Spleen (tissue), 7 donors: ENCODE data around the gene MAP2.

ENCODE experiments used
- POLR2A ChIP-seq, 3 donors: fragments of 450-650 bp; IDR thresholded peaks; one replicate each; pipeline ENCODE4 v1.5.1; 2017; ENCODE audit warnings: antibody characterized with exemption in 3 of 3, mild to moderate bottlenecking in 1 of 3
- TF ChIP-seq, protein P1 (sequence below), 11 experiments: fragments of 200-600 bp in 7 of 11; fragments of 450-650 bp in 4 of 11; sonication (generic) in 4 of 11; IDR thresholded peaks in 8 of 11; conservative IDR thresholded peaks in 3 of 11; 1 replicate in 7 of 11; 2 replicates in 4 of 11; pipeline versions ENCODE4 v1.4.0 to v1.8.0; 2016 to 2021; ENCODE audit warnings: antibody characterized with exemption in 11 of 11, inconsistent platforms in 4 of 11, mild to moderate bottlenecking in 1 of 11
- donor health status: DM: no; HTN: no; CAD: no; lungs with moderate emphysema.
- donor health status: DM: no; HTN: no; CAD: no.
- donor health status: DM: no; HTN: no; CAD: no.

DNA sequence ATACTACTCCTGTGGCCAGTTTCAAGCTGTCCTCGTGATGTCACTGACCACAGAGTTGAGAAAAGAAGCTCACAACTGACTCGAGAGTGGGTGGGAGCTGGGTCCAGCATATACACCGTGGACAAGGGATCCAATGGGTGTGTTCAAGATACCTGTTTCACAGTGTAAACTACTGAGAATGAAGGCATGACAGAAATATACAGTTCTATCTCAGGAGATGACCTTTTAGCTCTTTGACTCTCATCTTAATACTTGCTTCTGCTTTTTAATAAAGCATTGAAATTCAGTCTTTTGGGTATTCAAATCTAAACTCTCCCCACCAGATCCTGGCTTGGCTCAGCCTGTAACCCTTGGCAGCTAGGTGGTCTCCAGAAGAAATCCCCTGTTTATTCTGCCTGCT is 130.1 kb downstream of the MAP2 start:
- TF ChIP-seq, protein P1, sequence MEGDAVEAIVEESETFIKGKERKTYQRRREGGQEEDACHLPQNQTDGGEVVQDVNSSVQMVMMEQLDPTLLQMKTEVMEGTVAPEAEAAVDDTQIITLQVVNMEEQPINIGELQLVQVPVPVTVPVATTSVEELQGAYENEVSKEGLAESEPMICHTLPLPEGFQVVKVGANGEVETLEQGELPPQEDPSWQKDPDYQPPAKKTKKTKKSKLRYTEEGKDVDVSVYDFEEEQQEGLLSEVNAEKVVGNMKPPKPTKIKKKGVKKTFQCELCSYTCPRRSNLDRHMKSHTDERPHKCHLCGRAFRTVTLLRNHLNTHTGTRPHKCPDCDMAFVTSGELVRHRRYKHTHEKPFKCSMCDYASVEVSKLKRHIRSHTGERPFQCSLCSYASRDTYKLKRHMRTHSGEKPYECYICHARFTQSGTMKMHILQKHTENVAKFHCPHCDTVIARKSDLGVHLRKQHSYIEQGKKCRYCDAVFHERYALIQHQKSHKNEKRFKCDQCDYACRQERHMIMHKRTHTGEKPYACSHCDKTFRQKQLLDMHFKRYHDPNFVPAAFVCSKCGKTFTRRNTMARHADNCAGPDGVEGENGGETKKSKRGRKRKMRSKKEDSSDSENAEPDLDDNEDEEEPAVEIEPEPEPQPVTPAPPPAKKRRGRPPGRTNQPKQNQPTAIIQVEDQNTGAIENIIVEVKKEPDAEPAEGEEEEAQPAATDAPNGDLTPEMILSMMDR (IDR thresholded peaks at IDR 0.05 in 8 of 11, conservative IDR thresholded peaks at IDR 0.05 in 3 of 11): no peak
- TF ChIP-seq POLR2A (IDR thresholded peaks at IDR 0.05): no peak
